NCI-H2227 treated with DMSO at 0.1 percent for 48 hours (cell line): ENCODE measurements around the gene HIRIP3.
"Not testable (repeated sequence)": the region's sequence is repeated elsewhere in the genome, so short reads cannot be mapped to it uniquely, and the experiment has no call there.

ENCODE experiments used
- DNase-seq: peaks from one replicate; lab custom pipeline; 2025; lab: John Stamatoyannopoulos, UW

HIRIP3 gene

DNA sequence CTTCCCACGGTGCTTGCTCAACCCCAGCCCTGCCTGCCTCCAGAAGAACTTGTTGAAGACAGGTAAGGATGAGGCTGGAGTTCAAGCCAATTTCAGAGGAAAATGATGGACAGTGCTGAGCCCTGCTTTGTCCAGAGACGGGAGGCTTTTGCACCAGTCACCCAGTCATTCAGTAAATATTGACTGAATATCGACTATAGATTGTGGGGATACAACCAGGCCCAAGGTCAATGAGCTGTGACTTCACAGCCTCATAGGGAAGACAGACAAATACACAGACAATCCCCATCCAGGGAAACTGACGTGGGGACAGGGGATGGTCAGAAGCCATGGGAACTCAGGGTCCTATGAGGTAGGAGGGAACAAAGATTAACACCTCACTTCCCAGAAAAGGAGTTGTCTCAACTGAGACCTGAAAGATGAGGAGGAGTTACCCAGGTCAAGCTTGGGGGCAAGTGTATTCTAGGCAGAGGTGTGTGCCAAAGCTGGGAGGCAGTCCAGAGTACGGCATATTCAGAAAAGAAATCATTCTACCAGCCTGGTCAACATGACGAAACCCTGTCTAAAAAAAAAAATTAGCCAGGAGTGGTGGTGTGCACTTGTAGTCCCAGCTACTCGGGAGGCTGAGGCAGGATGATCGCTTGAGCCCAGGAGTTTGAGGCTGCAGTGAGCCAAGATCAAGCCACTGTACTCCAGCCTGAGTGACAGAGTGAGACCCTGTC, 21.3 kb upstream of the HIRIP3 start:
- no peak for DNase-seq

DNA sequence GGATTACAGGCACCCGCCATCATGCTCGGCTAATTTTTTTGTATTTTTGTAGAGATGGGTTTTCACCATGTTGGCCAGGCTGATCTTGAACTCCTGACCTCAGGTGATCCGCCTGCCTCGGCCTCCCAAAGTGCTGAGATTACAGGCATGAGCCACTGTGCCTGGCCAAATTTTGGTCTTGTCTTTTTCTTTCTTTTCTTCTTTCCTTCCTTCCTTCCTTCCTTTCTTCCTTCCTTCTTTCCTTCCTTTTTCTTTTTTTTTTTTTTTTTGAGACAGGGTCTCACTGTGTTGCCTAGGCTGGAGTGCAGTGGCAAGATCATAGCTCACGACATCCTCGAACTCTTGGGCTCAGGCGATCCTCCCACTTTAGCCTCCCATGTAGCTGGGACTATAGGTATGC, 20.0 kb upstream of the HIRIP3 start:
- DNase-seq = not testable (repeated sequence)

DNA sequence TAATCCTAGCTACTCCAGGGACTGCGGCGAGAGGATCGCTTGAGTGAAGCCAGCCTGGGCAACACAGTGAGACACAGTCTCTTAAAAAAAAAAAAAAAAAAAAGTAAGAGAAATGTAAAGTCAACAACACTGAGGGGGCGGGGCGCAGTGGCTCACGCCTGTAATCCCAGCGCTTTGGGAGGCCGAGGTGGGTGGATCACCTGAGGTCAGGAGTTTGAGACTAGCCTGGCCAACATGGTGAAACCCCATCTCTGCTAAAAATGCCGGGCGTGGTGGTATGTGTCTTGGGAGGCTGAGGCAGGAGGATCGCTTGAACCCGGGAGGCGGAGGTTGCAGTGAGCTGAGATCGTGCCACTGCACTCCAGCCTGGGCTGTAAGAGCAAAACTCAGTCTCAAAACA, 17.2 kb upstream of the HIRIP3 start:
- not testable (repeated sequence) for DNase-seq

DNA sequence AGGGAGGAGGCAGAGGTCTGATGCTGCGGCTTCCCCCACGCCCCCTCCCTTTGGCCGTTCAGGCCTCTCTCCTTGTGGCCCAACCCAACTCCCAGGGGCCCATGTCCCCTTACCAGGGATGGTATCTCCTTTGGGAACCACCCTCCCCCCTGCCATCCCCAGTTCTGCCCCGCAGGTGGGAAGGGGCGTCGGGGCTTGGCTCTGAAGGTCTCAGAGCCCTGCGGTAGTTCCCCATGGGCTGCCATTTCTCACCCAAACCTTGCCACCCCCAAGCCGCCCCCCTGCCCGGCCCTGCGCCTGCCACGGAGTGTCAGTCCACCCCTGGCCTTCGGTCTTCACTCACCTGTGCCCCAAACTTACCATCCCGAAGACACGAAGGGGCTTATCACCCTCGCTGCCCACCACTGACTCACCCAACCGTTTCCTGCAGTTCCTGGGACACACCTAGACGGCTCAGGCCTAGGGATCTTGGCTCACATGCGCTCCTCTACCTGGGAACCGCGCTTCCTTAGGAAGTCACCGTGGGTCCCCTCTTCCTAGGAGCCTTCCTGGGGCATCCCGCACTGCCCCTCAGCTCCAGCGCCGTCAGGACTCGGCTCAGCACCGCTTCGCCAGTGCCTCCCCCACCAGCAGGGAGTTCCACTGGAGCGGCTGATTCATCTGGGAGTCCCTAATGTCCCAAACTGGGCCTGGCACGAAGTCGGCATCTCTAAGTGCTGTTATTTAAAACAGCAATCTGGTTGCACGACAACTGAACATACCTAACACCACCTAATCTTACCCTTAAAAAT, 16.5 kb upstream of the HIRIP3 start:
- DNase-seq = no peak

DNA sequence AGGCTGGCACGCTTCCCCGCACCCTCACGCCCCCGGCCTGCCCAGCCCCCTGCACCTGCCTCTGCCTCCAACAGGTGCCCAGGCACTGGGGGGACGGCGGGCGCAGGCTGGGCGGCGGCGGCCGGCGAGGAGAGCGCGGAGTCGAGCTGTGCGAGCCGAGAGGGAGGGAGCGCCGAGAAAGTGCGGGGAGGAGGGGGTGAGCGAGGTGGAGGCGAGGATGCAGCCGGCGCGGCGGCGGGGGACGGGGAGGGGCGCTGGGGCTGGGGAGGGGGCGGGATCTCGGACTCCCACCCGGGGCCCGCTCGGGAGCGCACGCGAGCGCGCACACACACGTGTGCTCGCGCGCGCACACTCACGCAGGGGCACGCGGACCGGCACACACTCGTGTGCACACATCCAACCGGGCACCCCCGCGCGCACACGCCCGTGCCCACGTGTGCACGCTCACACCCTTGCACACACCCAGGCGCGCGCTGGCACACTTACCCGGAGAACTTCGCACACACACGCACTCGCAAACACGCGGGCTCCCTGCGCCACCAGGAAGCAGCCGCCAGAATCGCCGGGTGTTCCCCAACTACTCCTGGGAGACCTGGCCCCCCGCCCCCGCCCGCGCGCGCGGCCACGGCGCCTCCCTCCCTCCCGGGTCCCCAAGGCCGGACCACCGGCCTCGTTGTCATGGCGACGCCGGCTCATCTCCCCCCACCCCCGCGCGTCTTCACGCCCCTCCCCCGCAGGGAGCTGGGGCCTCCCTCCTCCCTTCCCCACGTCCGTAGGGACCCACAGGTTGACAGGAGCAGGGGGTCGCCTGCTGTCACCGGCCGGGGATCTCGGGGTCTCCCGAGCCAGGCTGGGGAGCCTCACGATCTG, 15.7 kb upstream of the HIRIP3 start, which contains the start of gene DOC2A:
Gene DOC2A, minus strand, starts transcription at position 184 of the 870 bp plus-strand sequence. CDS start 805 bp downstream, outside the sequence.
- DNase-seq = peak; percentile 58

DNA sequence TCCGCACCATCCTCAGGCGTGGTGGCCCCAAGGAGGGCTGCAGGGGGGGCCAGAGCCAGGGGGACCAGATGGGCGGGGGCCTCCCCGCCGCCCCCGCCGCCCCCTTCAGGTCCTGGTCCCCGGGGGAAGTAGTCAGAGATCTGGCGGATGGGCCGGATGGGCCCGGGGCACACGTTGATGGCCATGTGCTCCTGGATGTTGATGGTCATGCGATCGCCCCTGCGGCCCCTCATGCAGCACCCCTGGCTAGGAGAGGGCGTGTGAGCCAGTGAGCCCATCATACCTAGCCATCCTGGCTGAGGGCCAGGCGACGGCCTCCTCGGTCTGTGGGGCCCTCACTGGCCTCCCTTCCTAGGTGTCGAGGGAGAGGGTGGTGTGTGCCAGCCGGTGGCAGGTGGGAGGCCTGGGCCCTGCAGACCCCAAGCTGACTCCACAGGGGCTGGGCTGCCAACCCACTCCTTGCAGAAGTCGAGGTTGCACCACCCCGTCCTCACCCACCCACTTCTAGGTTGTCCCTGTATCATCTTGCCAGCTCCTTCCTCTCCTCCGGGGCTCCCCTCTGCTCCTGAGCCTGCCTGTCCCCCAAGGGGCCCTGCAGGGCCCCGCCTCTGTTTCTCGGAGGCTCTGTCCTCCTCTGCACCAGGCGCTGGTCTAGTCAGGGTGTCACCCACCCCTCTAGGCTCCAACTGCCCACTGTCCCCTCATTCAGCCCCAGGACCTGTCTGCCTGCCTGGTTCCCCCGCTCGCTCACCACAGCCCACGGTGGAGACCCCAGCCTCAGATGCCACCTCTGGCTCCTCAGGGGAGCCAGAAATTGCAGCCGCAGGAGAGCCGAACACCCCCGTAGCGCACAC, 14.8 kb upstream of the HIRIP3 start:
- DNase-seq = no peak

DNA sequence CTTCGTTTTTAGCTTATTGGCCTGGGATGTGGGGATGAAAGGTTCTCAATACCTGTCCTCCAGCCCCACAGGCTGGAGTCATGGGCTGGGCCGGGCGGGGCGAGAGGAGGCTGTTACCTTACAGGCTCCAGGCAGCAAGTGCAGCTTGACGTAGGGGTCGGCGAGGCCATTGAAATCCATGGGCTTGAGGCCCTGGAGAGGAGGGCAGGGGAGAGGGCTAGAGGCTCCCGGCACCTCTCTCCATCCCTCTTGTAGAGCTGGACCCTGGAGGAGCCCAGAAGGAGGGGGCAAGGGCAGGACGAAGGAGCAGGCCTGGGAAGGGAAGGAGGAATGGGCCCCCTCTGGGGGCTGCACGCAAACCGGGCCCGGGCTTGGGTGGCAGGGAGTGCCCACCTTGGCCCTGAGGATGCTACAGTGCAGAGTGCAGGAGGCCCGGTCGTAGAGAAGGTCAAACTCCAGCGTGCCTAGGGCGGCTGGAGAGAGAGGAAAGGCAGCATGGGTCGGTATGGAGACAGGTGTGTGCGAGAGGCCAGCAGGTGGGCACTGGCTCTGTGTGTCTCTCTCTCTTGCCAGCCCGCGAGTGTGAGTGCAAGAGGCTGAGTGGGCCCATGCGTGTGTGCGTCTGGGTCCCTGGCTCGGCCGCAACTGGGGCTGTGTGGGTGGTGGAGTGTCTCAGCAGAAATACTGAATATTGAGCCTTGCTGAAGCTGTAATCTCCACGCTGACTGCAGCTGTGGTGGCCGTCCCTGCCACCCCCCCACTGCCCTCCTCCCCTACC, 13.9 kb upstream of the HIRIP3 start:
- DNase-seq = no peak

DNA sequence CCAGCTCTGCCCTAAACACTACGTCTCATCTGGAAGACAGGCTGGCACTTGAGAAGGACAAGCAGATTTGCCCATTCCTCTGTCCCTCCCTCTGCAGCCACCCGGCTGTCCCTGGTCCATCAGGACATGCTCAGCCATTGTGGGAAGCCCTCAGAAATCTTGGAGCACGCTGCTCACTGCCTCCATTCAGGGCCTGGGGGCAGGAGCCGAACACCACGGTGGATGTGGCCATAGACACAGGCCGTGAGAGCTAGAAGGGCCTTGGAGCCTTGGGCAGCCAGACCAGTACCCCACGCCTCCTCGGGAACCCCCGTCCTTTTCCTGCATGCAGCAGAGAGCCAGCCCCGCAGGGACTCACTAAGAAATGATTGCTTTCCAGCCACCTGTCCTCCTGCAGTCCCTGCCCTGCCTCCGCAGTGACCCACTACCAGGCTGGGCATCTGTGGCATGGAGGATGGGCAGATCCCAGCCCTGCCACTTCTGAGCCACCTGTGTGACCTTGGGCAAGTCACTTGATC, 12.0 kb upstream of the HIRIP3 start:
- DNase-seq = no peak

DNA sequence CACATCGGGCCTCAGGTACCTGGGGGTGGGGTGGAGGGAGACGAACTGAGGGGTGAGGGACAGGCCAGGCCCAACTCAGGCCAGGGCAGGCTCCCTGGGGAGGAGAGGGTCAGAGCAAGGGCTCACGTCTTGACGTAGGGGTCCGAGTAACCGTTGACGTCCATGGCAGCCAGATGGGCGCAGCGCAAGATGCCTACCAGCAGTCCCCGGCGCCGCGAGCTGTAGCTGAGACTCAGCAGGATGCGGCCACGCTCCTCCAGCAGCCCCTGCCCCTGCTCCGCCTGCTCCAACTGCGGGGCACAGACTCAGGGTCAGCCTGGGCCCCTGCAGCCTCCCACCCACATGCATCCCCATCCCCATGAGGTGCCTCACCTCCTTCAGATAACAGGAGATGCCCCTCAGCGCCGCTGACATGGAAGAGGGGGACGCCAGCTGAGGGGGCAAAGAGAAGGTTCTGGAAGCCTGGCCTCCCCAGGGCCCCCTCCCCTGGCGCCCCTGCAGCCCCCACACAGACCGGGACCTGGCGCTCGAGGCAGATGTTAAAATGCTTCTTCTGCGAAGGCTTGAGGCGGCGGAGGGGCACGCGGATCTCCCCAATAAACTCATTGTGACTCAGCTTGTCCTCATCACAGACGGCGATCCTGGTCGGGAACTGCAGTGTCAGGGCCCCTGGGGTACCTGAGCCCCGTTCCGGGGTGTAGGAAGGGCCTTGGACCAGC, 11.4 kb upstream of the HIRIP3 start:
- no peak for DNase-seq

DNA sequence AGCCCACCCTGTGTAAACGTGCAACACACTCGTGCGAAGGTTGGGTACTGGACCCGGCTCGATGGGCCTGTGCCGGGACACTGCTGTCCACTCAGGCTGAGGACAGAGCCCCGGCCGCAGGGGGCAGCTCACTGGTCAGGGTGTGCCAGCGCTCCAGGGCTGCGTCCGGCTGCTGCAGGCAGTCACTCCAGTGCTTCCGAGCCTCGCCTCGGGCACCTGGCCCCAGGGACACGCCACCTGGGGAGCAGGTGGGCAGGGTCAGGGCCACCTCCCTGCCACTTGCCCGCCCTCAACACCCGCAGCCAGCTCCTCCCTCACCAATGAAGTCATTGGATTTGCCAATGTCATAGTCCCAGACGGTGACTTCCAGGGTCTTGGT, 10.7 kb upstream of the HIRIP3 start:
- DNase-seq = no peak

DNA sequence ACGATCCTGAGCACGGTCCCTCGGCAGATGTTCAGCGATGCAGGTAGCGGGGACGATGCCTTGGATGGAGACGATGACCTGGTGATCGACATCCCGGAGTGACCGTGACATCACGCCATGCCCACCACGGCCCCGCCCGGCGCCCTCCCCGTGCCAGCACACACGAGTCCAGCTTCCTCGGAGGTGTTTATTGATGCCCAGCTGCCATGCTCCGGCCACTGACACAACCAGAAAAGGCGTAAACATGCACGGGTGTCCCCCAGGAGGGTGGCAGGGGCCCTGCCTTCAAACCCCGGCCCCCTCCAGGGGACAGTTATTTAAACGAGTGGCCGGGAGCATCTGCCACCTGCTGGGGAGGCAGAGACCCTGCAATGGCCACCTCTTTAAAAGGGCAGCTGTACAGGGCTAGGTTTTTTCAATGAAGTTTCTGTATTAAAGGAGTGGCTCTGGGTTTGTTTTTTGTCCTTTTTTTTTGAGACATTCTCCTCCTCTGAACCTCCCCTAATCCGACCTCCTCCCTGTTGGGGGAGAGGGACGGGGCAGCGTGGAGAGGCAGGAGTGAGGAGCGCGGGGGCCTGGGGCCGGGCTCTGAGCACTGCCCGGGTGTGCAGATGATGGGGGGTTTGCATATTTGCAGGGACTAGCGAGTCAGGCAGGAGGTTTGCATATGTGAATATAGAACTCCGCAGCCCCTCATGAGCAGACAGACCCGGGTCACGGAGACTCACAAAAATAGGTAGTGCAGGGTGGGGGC, 10.1 kb upstream of the HIRIP3 start:
- DNase-seq = no peak

DNA sequence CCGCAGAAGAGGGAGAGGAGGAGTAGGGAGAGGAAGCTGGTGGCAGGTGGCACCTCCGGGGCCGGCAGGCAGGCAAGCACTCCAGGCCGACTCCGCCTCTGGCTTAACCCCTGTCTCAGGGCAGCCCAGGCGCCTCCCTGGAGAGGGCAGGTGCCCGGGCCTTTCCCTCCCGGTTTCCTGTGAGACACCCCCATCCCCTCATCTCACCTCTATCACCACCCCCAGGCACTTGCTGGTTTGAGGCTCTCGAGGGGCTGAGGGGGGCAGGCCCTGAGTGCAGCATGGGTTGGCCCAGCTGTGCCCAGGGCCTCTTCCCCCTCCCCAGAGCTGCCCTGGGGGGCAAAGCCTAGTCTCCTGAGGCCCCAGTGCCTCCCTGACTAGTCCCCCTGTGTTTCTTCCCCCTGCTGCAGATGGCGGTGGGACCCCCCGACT, 9.4 kb upstream of the HIRIP3 start:
- DNase-seq = no peak

DNA sequence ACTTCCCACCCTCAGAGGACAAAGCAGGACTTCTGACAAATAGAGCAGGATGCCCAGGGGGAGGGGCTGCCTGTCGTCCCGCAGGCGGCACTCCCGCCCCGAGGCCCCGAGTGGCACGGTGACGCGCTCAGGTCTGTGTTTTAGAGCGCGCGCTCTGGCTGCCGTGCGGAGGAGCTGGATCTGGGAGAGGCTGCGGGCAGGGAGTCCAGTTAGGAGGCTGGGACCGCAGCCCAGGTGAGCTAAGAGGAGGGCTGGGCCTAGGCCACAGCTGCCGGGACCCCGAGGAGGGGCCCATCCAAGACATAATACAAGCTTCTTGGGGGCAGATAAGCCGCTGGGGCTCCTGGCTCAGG, 9.0 kb upstream of the HIRIP3 start:
- DNase-seq = no peak

DNA sequence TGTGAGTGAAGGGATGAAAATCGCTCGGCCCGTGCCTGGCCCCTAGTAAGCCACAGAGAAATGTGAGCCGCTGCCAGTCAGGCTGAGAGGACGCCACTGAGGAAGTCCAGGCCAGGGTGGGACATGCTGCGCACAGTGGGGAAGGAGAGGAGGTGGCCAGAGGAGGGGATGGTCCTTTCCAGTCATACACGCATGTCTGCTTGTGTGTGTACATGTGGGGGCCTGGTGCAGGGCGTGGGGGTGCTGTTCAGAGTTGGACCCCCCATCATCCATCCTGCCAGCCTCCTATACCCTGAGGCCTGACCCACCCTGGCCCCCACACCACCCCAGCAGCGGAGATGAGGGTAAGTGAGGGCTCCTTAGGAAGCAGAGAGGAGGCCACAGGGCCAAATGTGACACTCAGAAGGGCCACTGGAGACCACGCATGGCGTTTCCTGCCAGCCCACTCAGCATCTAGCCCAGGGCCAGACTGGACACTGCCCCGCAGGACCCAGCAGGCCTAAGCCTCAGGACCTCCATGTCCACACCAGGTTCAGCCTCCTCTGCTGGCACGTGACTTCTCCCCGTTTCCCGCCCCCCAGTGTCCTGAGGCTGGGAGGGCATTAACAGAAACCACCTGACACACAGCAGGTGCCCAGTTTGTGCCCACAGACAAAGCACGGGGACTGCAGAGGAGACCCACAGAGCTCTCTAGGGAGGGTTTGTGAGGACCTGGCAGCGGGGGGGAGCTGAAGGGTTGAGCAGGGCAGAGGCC, 8.4 kb upstream of the HIRIP3 start:
- no peak for DNase-seq

DNA sequence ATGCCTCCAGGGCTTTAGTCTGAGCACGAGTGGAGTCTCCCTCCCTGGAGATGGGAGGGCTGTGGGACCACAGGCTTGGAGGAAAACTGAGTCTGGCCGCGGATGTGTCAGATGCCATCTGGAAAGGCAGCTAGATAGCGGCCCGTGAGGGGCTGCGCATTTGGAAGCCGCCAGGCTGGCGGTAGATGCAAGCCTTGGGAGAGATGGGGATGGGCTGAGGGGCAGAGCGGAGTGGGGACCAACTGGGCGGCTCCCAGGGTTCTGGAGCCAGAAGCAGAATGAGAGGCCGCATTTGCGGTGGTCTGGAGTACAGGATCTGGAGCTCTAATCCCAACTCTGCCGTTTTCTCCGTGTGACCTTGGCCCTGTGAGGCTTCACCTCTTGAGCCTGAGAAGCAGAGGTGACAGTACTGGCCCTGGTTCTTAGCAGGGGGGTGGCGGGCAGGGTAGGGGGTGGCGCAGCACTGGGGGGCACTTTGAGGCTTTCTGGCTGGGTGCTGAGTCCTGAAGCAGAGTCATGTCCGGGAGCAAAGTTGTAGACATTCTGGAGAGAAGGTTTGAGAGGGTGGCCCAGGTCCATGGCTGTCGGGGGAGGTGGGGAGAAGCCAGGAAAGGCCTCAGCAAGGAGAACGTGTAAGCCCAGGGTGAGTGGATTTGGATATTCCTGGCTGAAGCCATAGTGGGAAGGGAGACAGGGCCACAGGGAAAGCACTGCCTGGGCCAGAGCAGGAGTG, 7.4 kb upstream of the HIRIP3 start:
- no peak for DNase-seq

DNA sequence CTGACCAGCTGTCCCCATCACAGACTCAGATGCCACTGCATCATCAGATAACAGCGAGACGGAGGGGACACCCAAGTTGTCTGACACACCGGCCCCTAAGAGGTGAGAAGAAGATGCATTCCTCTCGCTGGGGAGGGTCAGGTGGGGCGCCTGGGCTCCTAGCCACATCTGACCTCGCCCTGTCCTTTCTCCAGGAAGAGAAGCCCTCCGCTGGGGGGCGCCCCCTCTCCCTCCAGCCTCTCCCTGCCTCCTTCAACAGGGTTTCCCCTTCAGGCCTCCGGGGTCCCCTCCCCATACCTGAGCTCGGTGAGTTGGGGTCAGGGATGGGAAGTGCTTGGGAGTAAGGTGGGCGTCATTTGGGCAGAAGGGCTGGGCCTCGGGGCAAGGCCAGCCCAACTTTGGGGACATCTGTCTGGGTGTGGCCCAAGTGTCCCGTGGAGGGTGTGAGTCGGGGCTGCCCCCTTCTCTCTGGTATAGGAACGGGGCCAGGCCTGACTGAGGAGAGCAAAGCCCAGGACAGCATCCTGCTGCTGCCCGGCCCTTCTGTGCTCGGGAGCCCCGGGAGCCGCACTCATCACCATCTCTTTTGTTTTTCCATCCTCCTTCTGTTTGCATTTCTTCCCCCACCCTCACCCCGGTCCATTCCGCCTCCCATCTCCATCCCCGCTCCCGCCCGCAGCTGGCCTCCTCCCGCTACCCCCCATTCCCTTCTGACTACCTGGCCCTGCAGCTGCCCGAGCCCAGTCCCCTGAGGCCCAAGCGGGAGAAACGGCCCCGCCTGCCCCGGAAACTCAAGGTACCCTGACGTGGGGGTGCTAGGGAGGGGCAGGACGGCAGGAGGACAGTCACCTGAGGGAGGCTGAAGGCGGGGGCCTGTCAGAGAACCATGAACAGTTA, 5.6 kb upstream of the HIRIP3 start:
- no peak for DNase-seq

DNA sequence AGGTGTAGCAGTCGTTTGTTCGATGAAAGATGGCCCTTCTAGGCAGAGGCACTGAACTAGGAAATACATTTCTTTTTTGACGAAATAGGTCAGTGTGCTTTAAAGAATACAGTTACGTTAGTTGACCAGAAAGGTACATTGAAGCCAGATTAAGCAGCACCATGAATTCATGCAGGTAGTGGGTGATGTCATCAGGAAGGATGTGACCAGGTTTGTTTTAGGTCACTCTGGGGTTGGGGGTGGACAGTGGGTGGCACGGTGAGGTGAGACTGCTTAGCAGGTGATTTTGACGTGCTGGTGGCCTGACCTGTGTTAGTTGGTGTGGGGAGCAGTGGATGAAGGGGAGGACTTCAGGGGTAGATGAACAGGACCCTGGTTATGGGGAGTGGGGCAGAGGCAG, 4.2 kb upstream of the HIRIP3 start:
- DNase-seq = no peak
